ENCODE data around the gene RHEX.

DNA sequence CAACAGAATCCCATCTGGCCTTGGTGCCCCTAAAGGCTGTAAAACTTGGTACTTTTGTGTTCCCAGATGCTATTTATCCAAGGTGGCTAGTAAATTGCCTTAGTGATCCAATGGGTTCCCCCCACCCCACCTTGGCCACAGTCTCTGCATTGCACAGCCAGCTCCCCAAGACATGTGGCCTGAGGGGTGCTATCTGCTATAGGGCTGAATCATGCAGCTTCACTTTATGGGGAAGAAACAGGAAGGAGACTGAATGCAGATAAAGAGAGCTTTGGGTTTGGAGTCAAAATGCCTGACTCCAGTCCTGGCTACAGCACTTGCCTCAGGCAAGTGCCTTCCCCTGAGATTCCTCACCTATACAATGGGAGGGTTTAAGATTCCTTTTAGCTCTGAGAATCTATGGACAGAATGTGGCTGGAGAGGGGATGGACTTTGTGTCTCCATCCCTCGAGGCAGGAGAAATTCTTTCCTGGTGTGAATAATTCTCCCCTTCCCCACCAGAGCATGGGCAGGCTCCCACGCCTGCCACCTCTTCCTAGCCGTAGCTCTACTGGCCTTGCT lies 6.5 kb downstream of the RHEX start:
- TF ChIP-seq, protein P1, sequence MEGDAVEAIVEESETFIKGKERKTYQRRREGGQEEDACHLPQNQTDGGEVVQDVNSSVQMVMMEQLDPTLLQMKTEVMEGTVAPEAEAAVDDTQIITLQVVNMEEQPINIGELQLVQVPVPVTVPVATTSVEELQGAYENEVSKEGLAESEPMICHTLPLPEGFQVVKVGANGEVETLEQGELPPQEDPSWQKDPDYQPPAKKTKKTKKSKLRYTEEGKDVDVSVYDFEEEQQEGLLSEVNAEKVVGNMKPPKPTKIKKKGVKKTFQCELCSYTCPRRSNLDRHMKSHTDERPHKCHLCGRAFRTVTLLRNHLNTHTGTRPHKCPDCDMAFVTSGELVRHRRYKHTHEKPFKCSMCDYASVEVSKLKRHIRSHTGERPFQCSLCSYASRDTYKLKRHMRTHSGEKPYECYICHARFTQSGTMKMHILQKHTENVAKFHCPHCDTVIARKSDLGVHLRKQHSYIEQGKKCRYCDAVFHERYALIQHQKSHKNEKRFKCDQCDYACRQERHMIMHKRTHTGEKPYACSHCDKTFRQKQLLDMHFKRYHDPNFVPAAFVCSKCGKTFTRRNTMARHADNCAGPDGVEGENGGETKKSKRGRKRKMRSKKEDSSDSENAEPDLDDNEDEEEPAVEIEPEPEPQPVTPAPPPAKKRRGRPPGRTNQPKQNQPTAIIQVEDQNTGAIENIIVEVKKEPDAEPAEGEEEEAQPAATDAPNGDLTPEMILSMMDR (IDR thresholded peaks at IDR 0.05) = no peak
- no peak for TF ChIP-seq ZFX (IDR thresholded peaks at IDR 0.05; ENCODE audit: borderline replicate concordance)
